ENCODE results near the gene TMC7.
A peak's percentile ranks its signal among the peaks of the same experiment; 100 is the strongest.

Gene TMC7

GRCh38 chr16:19029980-19030379, 46.2 kb downstream of the TMC7 start:
- no peak for DNase-seq (ENCODE audit: low read depth in 2 of 2)

GRCh38 chr16:19031738-19032137, 48.0 kb downstream of the TMC7 start:
- DNase-seq (ENCODE audit: low read depth in 2 of 2) = no peak

GRCh38 chr16:19033761-19034160, 50.0 kb downstream of the TMC7 start:
- no peak for DNase-seq (ENCODE audit: low read depth in 2 of 2)

- no peak for DNase-seq (ENCODE audit: low read depth in 2 of 2)
These were observed 56.7 kb downstream of the TMC7 start for GRCh38 chr16:19040400-19040799.

- DNase-seq (ENCODE audit: low read depth in 2 of 2) = no peak
These were observed 61.0 kb downstream of the TMC7 start for GRCh38 chr16:19044769-19045168.

- DNase-seq (ENCODE audit: low read depth in 2 of 2) = no peak
These were observed 62.3 kb downstream of the TMC7 start for GRCh38 chr16:19046062-19046461.

GRCh38 chr16:19062706-19063105, 79.0 kb downstream of the TMC7 start:
- no peak for DNase-seq (ENCODE audit: low read depth in 2 of 2)

GRCh38 chr16:19066988-19067348, 83.2 kb downstream of the TMC7 start:
- DNase-seq (ENCODE audit: low read depth in 2 of 2) = no peak

GRCh38 chr16:19067349-19068236, 83.9 kb downstream of the TMC7 start, which contains the start of gene COQ7:
Gene COQ7, plus strand, starts transcription at chr16:19067614. Its CDS starts 51 bp downstream, at chr16:19067665.
- peak; percentile 97 for DNase-seq (ENCODE audit: low read depth in 2 of 2)

GRCh38 chr16:19068237-19068815, 84.6 kb downstream of the TMC7 start:
- DNase-seq (ENCODE audit: low read depth in 2 of 2) = no peak

GRCh38 chr16:19071811-19072777, 88.4 kb downstream of the TMC7 start:
- DNase-seq (ENCODE audit: low read depth in 2 of 2) = peak in 1 of 2 experiments; percentile 60

GRCh38 chr16:19073344-19073743, 89.6 kb downstream of the TMC7 start:
- DNase-seq (ENCODE audit: low read depth in 2 of 2) = no peak

- DNase-seq (ENCODE audit: low read depth in 2 of 2) = no peak
These were observed 90.1 kb downstream of the TMC7 start for GRCh38 chr16:19073863-19074262.

GRCh38 chr16:19075511-19075910, 91.8 kb downstream of the TMC7 start:
- no peak for DNase-seq (ENCODE audit: low read depth in 2 of 2)

GRCh38 chr16:19077879-19078278, 94.1 kb downstream of the TMC7 start:
- DNase-seq (ENCODE audit: low read depth in 2 of 2) = no peak

- DNase-seq (ENCODE audit: low read depth in 2 of 2) = no peak
These were observed 99.9 kb downstream of the TMC7 start for GRCh38 chr16:19083670-19084069.

GRCh38 chr16:19084139-19084538, 100.4 kb downstream of the TMC7 start:
- DNase-seq (ENCODE audit: low read depth in 2 of 2) = no peak

- no peak for DNase-seq (ENCODE audit: low read depth in 2 of 2)
These were observed 101.1 kb downstream of the TMC7 start for GRCh38 chr16:19084879-19085278.

- DNase-seq (ENCODE audit: low read depth in 2 of 2) = no peak
These were observed 102.0 kb downstream of the TMC7 start for GRCh38 chr16:19085679-19086200.

- peak; percentile 53 to 72 for DNase-seq (ENCODE audit: low read depth in 2 of 2)
These were observed 102.8 kb downstream of the TMC7 start for GRCh38 chr16:19086322-19087199.
